ENCODE results near the gene LSM11.

DNA sequence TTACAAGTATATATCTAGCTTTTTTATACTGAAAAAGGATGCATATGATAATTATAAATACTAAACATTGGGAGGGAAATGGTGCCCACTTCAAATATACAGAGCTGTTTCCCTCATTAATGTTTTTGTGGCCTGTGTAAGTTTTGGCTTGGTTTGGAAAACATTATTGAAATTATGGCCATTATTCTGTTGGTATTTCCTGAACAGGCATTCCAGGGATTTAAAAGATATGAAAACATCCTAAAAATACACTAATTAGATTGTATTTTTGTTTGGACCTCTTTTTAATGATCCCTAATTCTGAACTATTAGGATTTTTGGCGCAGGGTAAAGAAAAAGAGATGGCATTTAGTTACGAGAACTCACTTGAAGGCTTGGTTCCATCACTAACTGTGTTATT is 64.5 kb downstream of the LSM11 start:
- TF ChIP-seq, protein P1, sequence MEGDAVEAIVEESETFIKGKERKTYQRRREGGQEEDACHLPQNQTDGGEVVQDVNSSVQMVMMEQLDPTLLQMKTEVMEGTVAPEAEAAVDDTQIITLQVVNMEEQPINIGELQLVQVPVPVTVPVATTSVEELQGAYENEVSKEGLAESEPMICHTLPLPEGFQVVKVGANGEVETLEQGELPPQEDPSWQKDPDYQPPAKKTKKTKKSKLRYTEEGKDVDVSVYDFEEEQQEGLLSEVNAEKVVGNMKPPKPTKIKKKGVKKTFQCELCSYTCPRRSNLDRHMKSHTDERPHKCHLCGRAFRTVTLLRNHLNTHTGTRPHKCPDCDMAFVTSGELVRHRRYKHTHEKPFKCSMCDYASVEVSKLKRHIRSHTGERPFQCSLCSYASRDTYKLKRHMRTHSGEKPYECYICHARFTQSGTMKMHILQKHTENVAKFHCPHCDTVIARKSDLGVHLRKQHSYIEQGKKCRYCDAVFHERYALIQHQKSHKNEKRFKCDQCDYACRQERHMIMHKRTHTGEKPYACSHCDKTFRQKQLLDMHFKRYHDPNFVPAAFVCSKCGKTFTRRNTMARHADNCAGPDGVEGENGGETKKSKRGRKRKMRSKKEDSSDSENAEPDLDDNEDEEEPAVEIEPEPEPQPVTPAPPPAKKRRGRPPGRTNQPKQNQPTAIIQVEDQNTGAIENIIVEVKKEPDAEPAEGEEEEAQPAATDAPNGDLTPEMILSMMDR (IDR thresholded peaks at IDR 0.05), result no peak
- no peak for TF ChIP-seq REST (IDR thresholded peaks at IDR 0.05; ENCODE audit: insufficient read depth in 1 of 2, low read depth in 2 of 2, low read length in 1 of 2)
- no peak for TF ChIP-seq POLR2AphosphoS5 (IDR thresholded peaks at IDR 0.05; ENCODE audit: low read depth, low read length)
- no peak for TF ChIP-seq TCF7L2 (IDR thresholded peaks at IDR 0.05; ENCODE audit: low read depth, low read length)

All from Panc1 (cell line).